ENCODE measurements around the gene MAMDC4.

Gene MAMDC4

DNA sequence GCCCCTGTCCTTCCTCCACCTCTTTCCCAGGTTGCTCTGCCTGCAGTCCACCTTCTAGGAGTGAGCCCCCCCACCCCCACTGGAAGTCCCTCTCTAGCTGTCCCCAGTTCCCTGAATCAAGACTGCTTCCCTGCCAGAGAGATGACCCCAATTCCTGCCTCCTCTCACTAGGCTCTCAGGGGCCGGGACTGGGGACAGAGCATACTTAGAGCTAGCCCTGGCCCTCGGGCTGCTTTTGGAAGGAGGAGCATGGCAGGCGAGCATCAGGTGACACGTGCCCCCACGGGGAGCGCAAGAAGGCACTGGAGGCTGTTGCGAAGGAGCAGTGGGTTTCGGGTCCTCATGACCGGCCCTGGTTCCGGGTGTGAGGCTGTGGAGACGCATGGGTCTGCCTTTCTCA lies 43.9 kb downstream of the MAMDC4 start:
- DNase-seq = no peak

DNA sequence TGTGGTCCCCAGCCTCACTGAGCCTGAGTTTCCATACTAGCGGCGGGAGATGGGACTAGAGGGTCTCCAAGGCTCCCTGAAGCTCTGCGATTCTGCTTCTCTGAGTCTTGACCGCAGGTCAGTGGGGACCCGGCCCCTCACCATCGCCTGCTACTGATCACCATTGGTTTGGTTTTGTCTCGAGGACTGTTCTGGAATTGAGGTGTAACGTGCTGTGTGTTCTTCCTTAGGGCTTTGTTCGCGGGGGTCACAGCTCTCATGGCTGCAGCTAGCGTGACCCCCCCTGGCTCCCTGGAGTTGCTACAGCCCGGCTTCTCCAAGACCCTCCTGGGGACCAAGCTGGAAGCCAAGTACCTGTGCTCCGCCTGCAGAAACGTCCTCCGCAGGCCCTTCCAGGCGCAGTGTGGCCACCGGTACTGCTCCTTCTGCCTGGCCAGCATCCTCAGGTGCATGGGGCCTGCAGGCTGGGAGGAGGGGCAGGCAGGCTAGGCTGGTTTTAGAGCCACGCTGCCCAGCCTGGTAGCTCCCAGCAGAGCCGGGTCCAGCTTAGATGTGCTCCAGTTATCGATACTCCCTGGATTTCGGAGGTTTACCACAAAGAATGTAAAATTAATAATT lies 46.4 kb downstream of the MAMDC4 start:
- no peak for DNase-seq

DNA sequence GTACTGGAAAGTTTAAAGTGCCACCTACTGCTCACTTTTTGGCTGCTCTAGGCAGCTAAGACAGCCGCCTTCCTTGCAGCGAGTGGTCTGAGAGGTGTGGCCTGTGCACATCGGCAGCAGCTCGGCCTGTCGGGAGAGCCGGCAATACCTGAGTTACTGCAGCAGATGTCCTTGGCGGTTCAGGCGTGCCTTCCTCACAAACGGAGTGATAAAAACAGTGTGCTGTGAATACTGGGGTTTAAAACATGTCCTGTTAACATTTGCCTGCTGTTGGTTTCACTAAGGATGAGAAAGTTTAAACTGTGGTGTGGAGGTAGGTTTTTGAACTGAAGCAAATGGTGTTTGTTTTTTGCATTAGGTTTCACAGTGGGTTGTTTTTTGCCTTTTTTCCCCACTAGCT lies 47.0 kb downstream of the MAMDC4 start:
- DNase-seq = no peak

DNA sequence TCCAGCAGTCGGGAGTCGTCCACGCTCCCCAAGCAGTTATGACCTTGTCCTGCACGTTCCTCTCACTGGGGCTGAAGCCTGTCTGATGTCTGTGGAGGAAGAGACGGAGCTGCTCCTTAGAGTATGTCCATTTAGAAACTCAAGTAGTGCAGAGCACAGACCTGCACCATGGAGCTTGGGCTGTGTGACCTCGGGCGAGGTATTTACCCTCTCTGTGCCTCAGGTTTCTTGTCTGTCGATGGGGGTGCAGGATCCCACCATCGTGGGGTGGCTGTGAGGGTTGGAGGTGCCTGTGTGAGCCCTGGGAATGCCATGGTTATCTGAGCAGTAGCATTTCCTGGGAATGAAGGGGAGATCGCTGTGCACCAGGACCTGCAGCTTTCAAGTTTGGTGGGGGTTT lies 48.4 kb downstream of the MAMDC4 start:
- DNase-seq = no peak

DNA sequence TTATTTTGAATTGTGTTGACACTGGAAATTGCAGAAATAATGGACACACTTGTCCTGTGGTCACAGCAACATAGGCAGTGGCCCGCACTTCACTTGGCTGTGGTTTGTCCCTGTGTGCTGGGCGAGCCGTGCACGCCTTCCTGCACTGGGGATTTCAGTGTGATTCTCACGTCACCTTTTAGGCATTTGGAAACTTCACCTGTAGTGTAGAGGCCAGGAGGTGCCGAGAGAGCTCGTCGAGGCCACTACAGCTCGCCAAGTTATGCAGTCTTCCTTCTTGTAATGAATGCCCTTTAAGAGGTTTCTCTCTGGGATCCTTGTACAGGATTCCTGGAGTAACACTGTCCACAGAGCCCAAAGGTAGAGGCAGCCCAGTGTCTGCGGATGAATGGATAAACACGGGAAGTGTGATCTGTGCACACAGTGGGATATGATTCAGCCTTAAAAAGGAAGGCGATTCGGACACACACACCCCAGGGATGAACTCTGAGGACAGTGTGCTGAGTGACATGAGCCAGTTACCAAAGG lies 48.9 kb downstream of the MAMDC4 start:
- DNase-seq = no peak

DNA sequence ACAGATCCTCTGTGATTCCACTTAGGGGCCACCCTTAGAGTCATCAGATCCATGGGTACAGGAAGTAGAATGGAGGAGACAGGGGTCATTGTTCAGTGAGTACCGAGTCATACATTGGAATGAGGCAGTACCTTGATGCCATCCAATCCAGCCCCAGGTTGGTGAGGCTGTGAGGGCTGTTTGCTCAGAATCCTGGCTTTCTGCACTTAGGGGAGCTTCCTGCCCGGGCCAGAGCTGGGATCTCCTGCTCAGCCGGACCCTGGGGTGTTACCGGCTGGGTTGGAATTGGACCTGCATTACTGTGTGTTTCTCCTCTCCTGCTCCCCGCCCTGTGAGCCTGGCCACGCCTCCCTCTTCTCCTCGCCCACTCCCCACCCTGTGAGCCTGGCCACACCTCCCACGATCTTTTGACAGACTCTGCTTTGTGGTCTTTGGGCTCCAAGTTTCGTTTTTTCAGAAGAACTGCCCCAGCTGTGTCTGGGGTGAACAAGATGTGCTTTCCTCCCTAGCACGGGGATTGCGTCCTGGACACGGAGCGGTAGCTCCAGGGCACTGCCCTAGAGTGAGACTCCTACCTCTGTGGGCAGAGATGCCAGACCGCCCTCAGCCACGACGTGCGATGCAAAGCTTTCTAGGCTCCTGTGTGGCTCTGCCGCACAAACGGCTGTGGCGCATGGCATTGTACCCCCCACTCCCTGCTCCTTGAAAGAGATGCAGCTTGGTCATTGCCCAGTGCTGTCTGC lies 49.5 kb downstream of the MAMDC4 start:
- no peak for DNase-seq

DNA sequence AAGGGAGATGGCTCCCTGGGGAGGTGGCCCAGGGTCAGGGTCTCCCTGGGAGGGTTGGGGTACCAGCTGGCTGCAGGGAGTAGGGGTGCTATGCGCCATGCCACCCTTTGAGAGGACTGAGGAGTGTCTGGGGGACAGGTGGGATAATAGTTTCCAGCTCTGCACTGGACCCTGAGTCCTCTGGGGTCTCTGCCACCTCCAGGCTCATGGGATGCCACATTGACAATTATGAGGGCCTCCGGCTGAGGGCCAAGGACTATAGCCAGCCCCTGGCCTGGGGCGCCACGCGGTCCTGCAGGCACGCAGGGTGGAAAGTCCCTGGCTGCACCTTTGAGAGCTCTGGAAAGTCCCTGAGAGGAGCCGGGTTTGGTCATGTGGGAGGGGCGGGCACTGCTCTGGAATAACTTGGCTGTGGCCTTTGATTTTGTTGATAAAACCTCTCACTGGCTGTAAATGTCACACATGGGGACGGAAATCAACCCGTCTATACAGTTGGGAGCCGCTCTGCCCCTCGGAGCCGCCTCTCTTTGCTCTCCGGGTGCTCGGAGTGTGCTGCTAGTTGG lies 50.2 kb downstream of the MAMDC4 start:
- no peak for DNase-seq

DNA sequence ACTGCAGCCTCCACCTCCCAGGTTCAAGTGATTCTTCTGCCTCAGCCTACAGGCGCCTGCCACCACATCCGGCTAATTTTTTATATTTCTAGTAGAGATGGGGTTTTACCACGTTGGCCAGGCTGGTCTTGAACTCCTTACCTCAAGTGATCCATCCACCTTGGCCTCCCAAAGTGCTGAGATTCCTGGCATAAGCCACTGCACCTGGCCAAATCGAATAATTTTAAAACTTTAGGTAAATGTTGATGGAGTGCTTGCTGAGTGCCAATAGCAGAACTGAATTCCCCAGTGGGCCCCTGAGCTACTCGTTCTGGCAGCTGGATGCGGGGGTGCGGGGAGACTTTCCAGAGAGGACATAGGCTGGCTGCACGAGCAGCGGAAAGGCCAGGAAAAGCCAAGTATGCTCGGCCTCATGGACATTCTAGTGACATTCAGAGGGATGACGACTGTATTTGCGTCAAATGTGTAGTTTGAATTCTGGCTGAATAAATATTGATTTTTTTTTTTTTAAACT lies 51.0 kb downstream of the MAMDC4 start:
- DNase-seq = no peak

DNA sequence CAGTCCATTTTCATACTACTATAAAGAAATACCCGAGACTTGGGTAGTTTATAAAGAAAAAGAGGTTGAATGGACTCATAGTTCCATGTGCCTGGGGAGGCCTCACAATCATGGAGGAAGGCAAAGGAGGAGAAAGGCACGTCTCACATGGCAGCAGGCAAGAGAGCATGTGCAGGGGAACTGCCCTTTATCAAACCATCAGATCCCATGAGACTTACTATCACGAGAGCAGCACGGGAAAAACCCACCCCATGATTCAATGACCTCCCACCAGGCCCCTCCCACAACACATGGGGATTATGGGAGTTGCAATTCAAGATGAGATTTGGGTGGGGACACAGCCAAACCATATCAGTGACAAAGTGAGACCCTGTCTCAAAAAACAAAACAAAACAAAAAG lies 54.1 kb downstream of the MAMDC4 start:
- no peak for DNase-seq

DNA sequence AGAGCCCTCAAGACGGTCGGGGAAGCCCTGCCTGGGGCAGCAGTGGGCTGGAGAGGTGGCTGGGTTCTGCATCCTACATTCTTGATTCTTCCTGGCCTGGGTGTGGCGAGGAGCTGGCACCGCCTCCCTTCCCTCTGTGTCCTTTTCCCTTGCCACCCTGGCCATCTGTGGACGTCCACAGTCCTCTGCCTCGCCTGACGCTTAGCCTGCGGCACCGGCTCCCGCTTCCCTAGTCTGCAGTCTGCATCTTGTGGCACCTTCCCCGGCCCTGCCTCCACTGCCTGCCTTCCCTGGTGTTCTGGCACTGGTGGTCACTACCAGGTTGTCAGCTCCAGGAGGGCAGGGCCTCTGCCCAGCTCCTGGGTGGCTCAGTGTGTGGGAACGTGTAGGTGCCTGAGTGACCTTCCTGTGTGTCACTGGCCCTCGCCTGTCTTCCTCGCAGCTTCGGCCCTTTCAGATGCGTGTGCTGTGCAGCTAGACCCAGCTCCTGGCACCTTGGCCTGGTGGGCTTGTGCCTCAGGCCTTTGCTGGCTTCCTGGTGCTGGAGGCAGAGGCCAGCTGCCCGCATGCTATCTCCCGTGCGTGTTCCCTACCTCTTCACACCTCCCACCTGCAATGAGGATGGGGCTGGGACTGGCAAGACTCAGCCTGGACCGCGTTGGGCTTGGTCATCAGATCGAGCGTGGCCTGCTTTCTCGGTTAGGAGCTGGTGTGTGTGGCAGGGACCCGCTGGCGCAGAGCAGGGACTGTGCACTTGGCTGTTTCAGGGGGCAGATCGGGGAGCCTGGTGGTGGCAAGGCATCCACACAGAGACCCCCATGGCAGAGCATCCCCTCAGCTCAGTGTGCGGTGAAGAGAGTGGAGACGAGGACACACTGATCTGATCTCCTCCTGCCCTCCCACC lies 55.1 kb downstream of the MAMDC4 start:
- no peak for DNase-seq

Data from GOT3 (cell line).